ENCODE results near the gene FBXO39.
A peak's percentile ranks its signal among the peaks of the same experiment; 100 is the strongest.

FBXO39 gene

GRCh38 chr17:6830383-6830986, 54.5 kb downstream of the FBXO39 start:
- peaks cover 6% of the 10 kb centered on the region for H3K27me3 ChIP-seq (ENCODE audit: insufficient read depth, poor library complexity, severe bottlenecking)
- TF ChIP-seq POLR2AphosphoS5 (IDR thresholded peaks at IDR 0.05; ENCODE audit: low read depth) = no peak
- no peak for TF ChIP-seq REST (IDR thresholded peaks at IDR 0.05; ENCODE audit: insufficient replicate concordance, low read depth)
- TF ChIP-seq SPI1 (IDR thresholded peaks at IDR 0.05; ENCODE audit: borderline replicate concordance, low read depth) = no peak
- TF ChIP-seq GABPA (IDR thresholded peaks at IDR 0.05; ENCODE audit: low read depth) = no peak
- TF ChIP-seq CTCF (IDR thresholded peaks at IDR 0.05; ENCODE audit: insufficient read depth, low read length) = no peak

DNA sequence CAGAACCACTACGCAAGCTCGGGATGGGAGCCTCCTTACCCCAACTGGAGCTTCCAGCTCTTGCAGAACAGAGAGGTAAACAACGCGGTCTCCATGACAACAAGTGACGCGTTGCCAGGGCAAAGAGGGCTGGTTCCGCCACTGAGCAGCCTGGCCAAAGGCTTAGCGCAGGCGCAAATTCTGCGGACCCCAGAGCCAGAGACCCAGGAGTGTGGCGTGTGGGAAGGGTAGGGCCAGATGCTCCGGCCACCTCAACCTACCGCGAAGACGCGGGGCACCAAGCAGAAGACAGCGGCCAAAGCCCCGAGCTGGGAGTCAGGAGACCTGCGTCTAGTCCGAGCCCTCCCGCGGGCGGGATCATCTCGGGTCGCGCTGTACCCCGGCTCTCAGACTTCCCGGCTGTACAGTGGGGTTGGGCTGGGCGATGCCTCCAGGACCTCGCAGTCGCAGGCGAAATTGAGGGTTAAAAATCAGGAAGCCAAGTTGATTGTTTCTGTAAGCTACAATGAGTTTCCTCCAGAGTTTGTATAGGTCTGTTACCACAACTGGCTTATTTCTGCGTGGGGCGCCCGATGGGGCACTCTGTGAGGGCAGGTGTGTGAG, 55.7 kb downstream of the FBXO39 start, which contains the start of gene TEKT1:
Gene TEKT1, minus strand, starts transcription at position 69 of the 603 bp plus-strand sequence. CDS start 1,353 bp downstream, outside the sequence.
- Histone ChIP-seq H3K27ac (replicated peaks) (no peak within 1 kb of the TSS), H3K27me3 (ENCODE audit: insufficient read depth, poor library complexity, severe bottlenecking) (peaks cover 6% of the 10 kb centered on the region), H3K4me3 (replicated peaks; ENCODE audit: insufficient read depth, low read length) (no peak within 1 kb of the TSS)
- no peak for TF ChIP-seq REST (IDR thresholded peaks at IDR 0.05; ENCODE audit: insufficient replicate concordance, low read depth)
- no peak for TF ChIP-seq SPI1 (IDR thresholded peaks at IDR 0.05; ENCODE audit: borderline replicate concordance, low read depth)
- no peak for TF ChIP-seq POLR2AphosphoS5 (IDR thresholded peaks at IDR 0.05; ENCODE audit: low read depth)
- TF ChIP-seq CTCF (IDR thresholded peaks at IDR 0.05; ENCODE audit: insufficient read depth, low read length) = no peak
- peak; percentile 38 to 51 for DNase-seq (ENCODE audit: low read depth in 1 of 2, low spot score in 1 of 2)

More at GRCh38 chr17:6830383-6830986, 54.5 kb downstream of the FBXO39 start:
- no peak for DNase-seq (ENCODE audit: low read depth in 1 of 2, low spot score in 1 of 2)
- H3K27ac ChIP-seq (replicated peaks) = no peak overlapping the region
- no peak overlapping the region for H3K4me3 ChIP-seq (replicated peaks; ENCODE audit: insufficient read depth, low read length)

All from HL-60 (cell line).